Uterus (tissue), 4 donors: ENCODE measurements around the gene ADAMTS19. TPM values are rescaled to one million over a fixed set of nuclear protein-coding genes. Genes with fewer than 3 reads are reported as not detected.

Source experiments
- DNase-seq, 2 donors: peaks; one replicate each; pipeline ENCODE4 v3.0.0-alpha.2; 2019 to 2020
- H3K27ac ChIP-seq, 2 donors: fragments of 200-600 bp; sonication (generic); 1 replicate in 1 of 2; 2 replicates in 1 of 2; pipeline ENCODE4 v1.5.1; 2016 to 2018
- H3K27me3 ChIP-seq, 2 donors: fragments of 200-600 bp; sonication (generic); one replicate each; pipeline ENCODE4 v1.5.1; 2018 to 2019; ENCODE audit warnings: control low read depth in 1 of 2
- H3K36me3 ChIP-seq, 2 donors: fragments of 200-600 bp; sonication (generic); one replicate each; pipeline ENCODE4 v1.5.1; 2019; ENCODE audit warnings: control low read depth in 1 of 2
- H3K4me1 ChIP-seq, 2 donors: fragments of 200-600 bp; sonication (generic); one replicate each; pipeline ENCODE4 v1.5.1; 2018 to 2019; ENCODE audit warnings: control low read depth in 1 of 2
- H3K4me3 ChIP-seq, 2 donors: fragments of 200-600 bp; sonication (generic); 1 replicate in 1 of 2; 2 replicates in 1 of 2; pipeline ENCODE4 v1.5.1; 2018 to 2019; ENCODE audit warnings: mild to moderate bottlenecking in 1 of 2
- H3K9me3 ChIP-seq, 2 donors: fragments of 200-600 bp; sonication (generic); one replicate each; pipeline ENCODE4 v1.5.1; 2019; ENCODE audit warnings: control low read depth in 1 of 2
- POLR2A ChIP-seq, 2 donors: fragments of 450-650 bp; IDR thresholded peaks; one replicate each; pipeline ENCODE4 v1.6.1; 2016; ENCODE audit warnings: antibody characterized with exemption in 2 of 2, mild to moderate bottlenecking in 1 of 2, moderate library complexity in 1 of 2
- intact Hi-C: fragments of 100-400 bp; cut with DNase I; formaldehyde crosslinking; loops from one replicate; pipeline ENCODE4 v1.15.1; 2023; ENCODE audit warnings: low total_unique reads
- total RNA-seq, 4 donors: library from RNA; depleted of rRNA in 3 of 4; stranded (reverse); fragments of >200 nt in 3 of 4; gene quantifications; one replicate each; pipeline versions ENCODE4 v1.1.0 to v1.2.4, GENCODE V29; 2014 to 2023
- TF ChIP-seq, protein P1 (sequence below), 4 experiments: fragments of 200-600 bp in 2 of 4; fragments of 450-650 bp in 2 of 4; sonication (generic) in 2 of 4; IDR thresholded peaks; one replicate each; pipeline ENCODE4 v1.5.1; 2016 to 2019; ENCODE audit warnings: antibody characterized with exemption in 4 of 4, mild to moderate bottlenecking in 2 of 4, moderate library complexity in 1 of 4
- donor health status: DM: yes; HTN: yes; CAD: no.

The ADAMTS19 gene
- total RNA-seq, 4 donors from 2014 or later: 1.2 to 132 (median 36.1) TPM

DNA sequence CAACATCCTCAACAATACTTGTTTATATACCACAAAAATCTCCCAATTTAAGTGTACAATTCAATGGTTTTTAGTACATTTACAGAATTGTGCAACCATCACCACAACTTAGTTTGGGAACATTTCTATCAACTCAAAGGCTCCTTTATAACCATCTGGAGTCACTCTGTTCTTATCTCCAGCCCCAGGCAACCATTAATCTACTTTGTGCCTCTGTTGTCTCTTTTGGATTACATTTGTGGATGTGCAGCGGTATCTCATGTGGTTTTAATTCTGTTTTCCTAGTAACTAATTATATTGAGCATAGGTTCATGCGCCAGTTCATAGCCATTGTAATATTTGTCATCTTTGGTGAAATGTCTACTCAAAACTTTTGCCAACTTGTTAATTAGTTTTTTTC is 14.4 kb downstream of the ADAMTS19 start:
- H3K27ac ChIP-seq: peak overlapping the region in 1 of 2 donors; percentile 28
- H3K36me3 ChIP-seq: no peaks in the 10 kb centered on the region
- no peak for DNase-seq
- H3K4me3 ChIP-seq: no peak overlapping the region
- H3K4me1 ChIP-seq: peaks cover 5% of the 10 kb centered on the region in 2 donors
- intact Hi-C loops: no loop called here
- no peaks in the 10 kb centered on the region for H3K9me3 ChIP-seq
- no peak for TF ChIP-seq POLR2A (IDR thresholded peaks at IDR 0.05)
- TF ChIP-seq, protein P1, sequence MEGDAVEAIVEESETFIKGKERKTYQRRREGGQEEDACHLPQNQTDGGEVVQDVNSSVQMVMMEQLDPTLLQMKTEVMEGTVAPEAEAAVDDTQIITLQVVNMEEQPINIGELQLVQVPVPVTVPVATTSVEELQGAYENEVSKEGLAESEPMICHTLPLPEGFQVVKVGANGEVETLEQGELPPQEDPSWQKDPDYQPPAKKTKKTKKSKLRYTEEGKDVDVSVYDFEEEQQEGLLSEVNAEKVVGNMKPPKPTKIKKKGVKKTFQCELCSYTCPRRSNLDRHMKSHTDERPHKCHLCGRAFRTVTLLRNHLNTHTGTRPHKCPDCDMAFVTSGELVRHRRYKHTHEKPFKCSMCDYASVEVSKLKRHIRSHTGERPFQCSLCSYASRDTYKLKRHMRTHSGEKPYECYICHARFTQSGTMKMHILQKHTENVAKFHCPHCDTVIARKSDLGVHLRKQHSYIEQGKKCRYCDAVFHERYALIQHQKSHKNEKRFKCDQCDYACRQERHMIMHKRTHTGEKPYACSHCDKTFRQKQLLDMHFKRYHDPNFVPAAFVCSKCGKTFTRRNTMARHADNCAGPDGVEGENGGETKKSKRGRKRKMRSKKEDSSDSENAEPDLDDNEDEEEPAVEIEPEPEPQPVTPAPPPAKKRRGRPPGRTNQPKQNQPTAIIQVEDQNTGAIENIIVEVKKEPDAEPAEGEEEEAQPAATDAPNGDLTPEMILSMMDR (IDR thresholded peaks at IDR 0.05): no peak
- no peaks in the 10 kb centered on the region for H3K27me3 ChIP-seq

GRCh38 chr5:129476751-129477150 is 16.7 kb downstream of the ADAMTS19 start:
- no peak for DNase-seq
- intact Hi-C loops: no loop called here
- H3K27ac ChIP-seq: peak overlapping the region in 1 of 2 donors; percentile 43

GRCh38 chr5:129477532-129477931 is 17.4 kb downstream of the ADAMTS19 start:
- H3K27me3 ChIP-seq: no peaks in the 10 kb centered on the region
- intact Hi-C loops: no loop called here

More at GRCh38 chr5:129476751-129477150, 16.7 kb downstream of the ADAMTS19 start:
- Histone ChIP-seq H3K36me3 (no peaks in the 10 kb centered on the region), H3K4me1 (peaks cover 5% of the 10 kb centered on the region in 2 donors), H3K4me3 (no peak overlapping the region), H3K27me3 (no peaks in the 10 kb centered on the region), H3K9me3 (no peaks in the 10 kb centered on the region)
- no peak for TF ChIP-seq POLR2A (IDR thresholded peaks at IDR 0.05)

DNA sequence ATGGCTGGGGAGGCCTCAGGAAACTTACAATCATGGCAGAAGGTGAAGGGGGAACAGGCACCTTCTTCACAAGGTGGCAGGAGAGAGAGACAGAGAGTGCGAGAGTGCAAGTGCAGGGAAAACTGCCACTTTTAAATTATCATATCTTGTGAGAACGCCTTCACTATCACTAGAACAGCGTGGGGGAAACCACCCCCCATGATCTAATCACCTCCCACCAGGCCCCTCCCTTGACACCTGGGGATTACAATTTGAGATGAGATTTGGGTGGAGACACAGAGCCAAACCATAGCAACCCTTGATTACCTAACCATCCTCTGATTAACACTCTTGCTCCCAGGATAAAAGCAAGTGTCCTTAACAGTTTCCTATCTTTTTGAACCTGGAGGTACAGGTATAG is 21.1 kb downstream of the ADAMTS19 start:
- H3K36me3 ChIP-seq: no peaks in the 10 kb centered on the region
- intact Hi-C loops: no loop called here
- no peak for TF ChIP-seq POLR2A (IDR thresholded peaks at IDR 0.05)
- TF ChIP-seq, protein P1 (IDR thresholded peaks at IDR 0.05): no peak
- no peaks in the 10 kb centered on the region for H3K9me3 ChIP-seq
- DNase-seq: no peak
- no peaks in the 10 kb centered on the region for H3K27me3 ChIP-seq
- peaks cover 5% of the 10 kb centered on the region in 2 donors for H3K4me1 ChIP-seq
- no peak overlapping the region for H3K27ac ChIP-seq
- no peak overlapping the region for H3K4me3 ChIP-seq

More at GRCh38 chr5:129477532-129477931, 17.4 kb downstream of the ADAMTS19 start:
- Histone ChIP-seq H3K36me3 (no peaks in the 10 kb centered on the region), H3K27ac (no peak overlapping the region), H3K4me1 (peaks cover 5% of the 10 kb centered on the region in 2 donors), H3K4me3 (no peak overlapping the region), H3K9me3 (no peaks in the 10 kb centered on the region)
- no peak for TF ChIP-seq POLR2A (IDR thresholded peaks at IDR 0.05)
- TF ChIP-seq, protein P1 (IDR thresholded peaks at IDR 0.05): no peak
- DNase-seq: no peak

DNA sequence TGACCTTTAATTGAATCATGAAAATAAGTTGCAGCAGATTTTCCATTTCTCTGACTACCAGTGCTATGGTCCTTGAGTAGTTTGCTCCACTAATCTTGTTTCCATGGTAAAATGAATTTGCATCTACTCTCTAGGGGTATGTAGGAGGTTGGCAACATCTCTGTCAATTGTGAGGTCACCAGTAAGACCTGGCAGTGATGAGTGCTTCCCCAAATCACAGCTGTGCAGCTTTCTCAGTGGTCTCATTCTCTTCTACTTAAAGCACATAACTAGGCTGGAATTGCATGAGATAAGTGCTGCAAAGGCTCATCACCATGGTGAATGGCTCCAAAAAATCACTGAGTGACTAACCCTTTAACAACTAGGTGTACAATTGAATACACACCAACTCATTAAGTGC is 36.3 kb downstream of the ADAMTS19 start:
- DNase-seq: no peak
- intact Hi-C loops: no loop called here
- H3K27me3 ChIP-seq: no peaks in the 10 kb centered on the region
- no peak for TF ChIP-seq POLR2A (IDR thresholded peaks at IDR 0.05)
- TF ChIP-seq, protein P1 (IDR thresholded peaks at IDR 0.05): no peak
- peak overlapping the region; percentile 59 to 66 for H3K27ac ChIP-seq
- H3K4me1 ChIP-seq: no peaks in the 10 kb centered on the region
- no peaks in the 10 kb centered on the region for H3K9me3 ChIP-seq
- H3K4me3 ChIP-seq: no peak overlapping the region
- H3K36me3 ChIP-seq: no peaks in the 10 kb centered on the region
